HepG2 (cell line): ENCODE results near the gene EIF4A3. TPM values are rescaled to one million over a fixed set of nuclear protein-coding genes. Genes with fewer than 3 reads are reported as not detected.
A peak's percentile ranks its signal among the peaks of the same experiment; 100 is the strongest.

Experiments used
- ARHGAP35 ChIP-seq: sonication (generic); formaldehyde crosslinking; IDR thresholded peaks from 2 replicates; pipeline ENCODE4 v1.9.0; 2022; ENCODE audit warnings: mild to moderate bottlenecking, inconsistent platforms, moderate library complexity, missing genetic modification reagents, borderline replicate concordance
- ARID2 ChIP-seq: sonication (generic); formaldehyde crosslinking; IDR thresholded peaks from 2 replicates; pipeline ENCODE4 v1.8.1; 2022; ENCODE audit warnings: mild to moderate bottlenecking, missing genetic modification reagents, borderline replicate concordance
- ELF1 ChIP-seq: sonication (generic); formaldehyde crosslinking; IDR thresholded peaks from 2 replicates; pipeline ENCODE4 v1.4.0; 2020; ENCODE audit warnings: missing genetic modification reagents
- FIP1L1 ChIP-seq: fragments of 200-400 bp; formaldehyde crosslinking; IDR thresholded peaks from 2 replicates; pipeline ENCODE4 v1.6.1; 2018; ENCODE audit warnings: low read depth, mild to moderate bottlenecking, low read length, moderate library complexity, borderline replicate concordance; ENCODE audit not compliant: insufficient read depth
- FOXJ3 ChIP-seq: sonication (generic); formaldehyde crosslinking; IDR thresholded peaks from 2 replicates; pipeline ENCODE4 v1.4.0; 2020; ENCODE audit warnings: missing genetic modification reagents, mild to moderate bottlenecking, borderline replicate concordance
- KAT7 ChIP-seq: IDR thresholded peaks from 2 replicates; pipeline ENCODE4 v1.6.1; 2018; ENCODE audit warnings: borderline replicate concordance, missing compliant biosample characterization
- RBM22 ChIP-seq: fragments of 200-400 bp; formaldehyde crosslinking; optimal IDR thresholded peaks from 2 replicates; pipeline ENCODE3; 2017; ENCODE audit warnings: mild to moderate bottlenecking, low read length, moderate library complexity
- TARDBP ChIP-seq: sonication (generic); formaldehyde crosslinking; IDR thresholded peaks from 2 replicates; pipeline ENCODE4 v1.8.0; 2022; ENCODE audit warnings: mild to moderate bottlenecking, missing genetic modification reagents
- TOE1 ChIP-seq: sonication (generic); formaldehyde crosslinking; IDR thresholded peaks from 2 replicates; pipeline ENCODE4 v1.4.0; 2020; ENCODE audit warnings: mild to moderate bottlenecking, missing genetic modification reagents
- ZNF136 ChIP-seq: sonication (generic); formaldehyde crosslinking; IDR thresholded peaks from 2 replicates; pipeline ENCODE4 v1.8.1; 2022; ENCODE audit warnings: low read depth, mild to moderate bottlenecking, moderate library complexity, missing genetic modification reagents
- ZNF296 ChIP-seq: sonication (generic); formaldehyde crosslinking; conservative IDR thresholded peaks from 2 replicates; pipeline ENCODE4 v1.5.0; 2020; ENCODE audit warnings: mild to moderate bottlenecking, missing genetic modification reagents
- ZNF335 ChIP-seq: sonication (generic); formaldehyde crosslinking; IDR thresholded peaks from 2 replicates; pipeline ENCODE4 v1.4.0; 2020; ENCODE audit warnings: missing genetic modification reagents
- ZNF773 ChIP-seq: sonication (generic); formaldehyde crosslinking; IDR thresholded peaks from 2 replicates; pipeline ENCODE4 v1.4.0; 2020; ENCODE audit warnings: missing genetic modification reagents, borderline replicate concordance
- ZNF790 ChIP-seq: sonication (generic); formaldehyde crosslinking; IDR thresholded peaks from 2 replicates; pipeline ENCODE4 v1.8.0; 2022; ENCODE audit warnings: missing genetic modification reagents, mild to moderate bottlenecking, borderline replicate concordance
- ZNF879 ChIP-seq: sonication (generic); formaldehyde crosslinking; IDR thresholded peaks from 2 replicates; pipeline ENCODE4 v1.8.1; 2023; ENCODE audit warnings: missing genetic modification reagents
- polyA plus RNA-seq, 8 experiments: library from polyadenylated mRNA; depleted of rRNA in 3 of 8; stranded (reverse) in 7 of 8; unstranded in 1 of 8; fragments of >200 nt; fragmentation: Illumina TruSeq in 4 of 8; extraction: Trizol in 4 of 8; gene quantifications; 2 replicates each; pipeline versions ENCODE4 v1.2.1 to v1.2.3, GENCODE V29; 2011 to 2016; ENCODE audit warnings: low read depth in 4 of 8, missing spikeins in 1 of 8, mixed read lengths in 1 of 8; ENCODE audit not compliant: insufficient read depth in 1 of 8
- total RNA-seq, 5 experiments: library from RNA; depleted of rRNA; stranded (reverse); fragments of >200 nt; fragmentation: Illumina TruSeq; extraction: Trizol; gene quantifications; 2 replicates each; pipeline ENCODE4 v1.2.3, GENCODE V29; 2016; ENCODE audit warnings: low read depth in 1 of 5
- TF ChIP-seq, protein P1 (sequence below): sonication (generic); formaldehyde crosslinking; conservative IDR thresholded peaks from 2 replicates; pipeline ENCODE4 v1.4.0; 2020; ENCODE audit warnings: missing genetic modification reagents
- TF ChIP-seq, protein P2 (sequence below): sonication (generic); formaldehyde crosslinking; IDR thresholded peaks from 2 replicates; pipeline ENCODE4 v1.5.0; 2020; ENCODE audit warnings: mild to moderate bottlenecking, missing genetic modification reagents
- TF ChIP-seq, protein P3 (sequence below): sonication (generic); formaldehyde crosslinking; IDR thresholded peaks from 2 replicates; pipeline ENCODE4 v1.4.0; 2020; ENCODE audit warnings: missing genetic modification reagents
- TF ChIP-seq, protein P4 (sequence below): sonication (generic); formaldehyde crosslinking; IDR thresholded peaks from 2 replicates; pipeline ENCODE4 v1.4.0; 2020; ENCODE audit warnings: missing genetic modification reagents

Gene EIF4A3
- total and polyA plus RNA-seq, 2 of the 13 experiments (the other 11 are each of a cell fraction or from before 2014, with no cell fraction given), result 145 to 187 TPM

DNA sequence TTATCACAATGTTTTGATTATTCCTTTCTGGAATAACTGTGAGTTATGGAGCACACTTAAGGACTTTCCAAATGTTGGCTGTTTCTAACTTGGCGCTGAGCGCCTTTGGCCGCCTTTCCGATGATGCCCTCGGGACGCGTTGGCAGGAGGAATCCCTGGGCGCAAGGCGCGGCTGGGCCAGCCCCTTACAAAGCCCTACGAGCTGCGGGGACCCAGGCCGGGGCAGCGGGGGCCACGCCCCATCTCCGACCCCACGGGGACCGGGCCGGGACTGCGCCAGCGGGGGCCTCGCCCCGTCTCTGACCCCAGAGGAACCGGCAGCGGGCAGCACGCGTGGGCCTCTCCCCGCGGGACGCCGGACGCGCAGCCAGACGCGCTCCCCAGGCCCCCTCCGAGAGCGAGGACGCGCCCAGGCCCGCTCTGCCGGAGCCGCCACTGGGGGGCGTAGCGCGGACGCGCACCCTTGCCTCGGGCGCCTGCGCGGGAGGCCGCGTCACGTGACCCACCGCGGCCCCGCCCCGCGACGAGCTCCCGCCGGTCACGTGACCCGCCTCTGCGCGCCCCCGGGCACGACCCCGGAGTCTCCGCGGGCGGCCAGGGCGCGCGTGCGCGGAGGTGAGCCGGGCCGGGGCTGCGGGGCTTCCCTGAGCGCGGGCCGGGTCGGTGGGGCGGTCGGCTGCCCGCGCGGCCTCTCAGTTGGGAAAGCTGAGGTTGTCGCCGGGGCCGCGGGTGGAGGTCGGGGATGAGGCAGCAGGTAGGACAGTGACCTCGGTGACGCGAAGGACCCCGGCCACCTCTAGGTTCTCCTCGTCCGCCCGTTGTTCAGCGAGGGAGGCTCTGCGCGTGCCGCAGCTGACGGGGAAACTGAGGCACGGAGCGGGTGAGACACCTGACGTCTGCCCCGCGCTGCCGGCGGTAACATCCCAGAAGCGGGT lies 45.6 kb downstream of the EIF4A3 start, which contains the start of gene GAA (continued):
- peak; percentile 83; the same call in 1 of the 2 replicates for TF ChIP-seq ZNF790 (CRISPR knock-in tag)
- no peak for TF ChIP-seq RBM22
- no peak; the same call in 1 of the 2 replicates for TF ChIP-seq ZNF773
- TF ChIP-seq ELF1 (CRISPR knock-in tag), result no peak
- no peak for TF ChIP-seq KAT7 (CRISPR knock-in tag)
- TF ChIP-seq, protein P1, sequence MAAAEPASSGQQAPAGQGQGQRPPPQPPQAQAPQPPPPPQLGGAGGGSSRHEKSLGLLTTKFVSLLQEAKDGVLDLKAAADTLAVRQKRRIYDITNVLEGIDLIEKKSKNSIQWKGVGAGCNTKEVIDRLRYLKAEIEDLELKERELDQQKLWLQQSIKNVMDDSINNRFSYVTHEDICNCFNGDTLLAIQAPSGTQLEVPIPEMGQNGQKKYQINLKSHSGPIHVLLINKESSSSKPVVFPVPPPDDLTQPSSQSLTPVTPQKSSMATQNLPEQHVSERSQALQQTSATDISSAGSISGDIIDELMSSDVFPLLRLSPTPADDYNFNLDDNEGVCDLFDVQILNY (CRISPR knock-in tag), result peak; percentile 19; the same call in 1 of the 2 replicates
- peak; percentile 79; the same call in 1 of the 2 replicates for TF ChIP-seq TARDBP (CRISPR knock-in tag)
- TF ChIP-seq ZNF335, result no peak; the same call in 1 of the 2 replicates
- TF ChIP-seq FIP1L1, result no peak
- TF ChIP-seq, protein P2, sequence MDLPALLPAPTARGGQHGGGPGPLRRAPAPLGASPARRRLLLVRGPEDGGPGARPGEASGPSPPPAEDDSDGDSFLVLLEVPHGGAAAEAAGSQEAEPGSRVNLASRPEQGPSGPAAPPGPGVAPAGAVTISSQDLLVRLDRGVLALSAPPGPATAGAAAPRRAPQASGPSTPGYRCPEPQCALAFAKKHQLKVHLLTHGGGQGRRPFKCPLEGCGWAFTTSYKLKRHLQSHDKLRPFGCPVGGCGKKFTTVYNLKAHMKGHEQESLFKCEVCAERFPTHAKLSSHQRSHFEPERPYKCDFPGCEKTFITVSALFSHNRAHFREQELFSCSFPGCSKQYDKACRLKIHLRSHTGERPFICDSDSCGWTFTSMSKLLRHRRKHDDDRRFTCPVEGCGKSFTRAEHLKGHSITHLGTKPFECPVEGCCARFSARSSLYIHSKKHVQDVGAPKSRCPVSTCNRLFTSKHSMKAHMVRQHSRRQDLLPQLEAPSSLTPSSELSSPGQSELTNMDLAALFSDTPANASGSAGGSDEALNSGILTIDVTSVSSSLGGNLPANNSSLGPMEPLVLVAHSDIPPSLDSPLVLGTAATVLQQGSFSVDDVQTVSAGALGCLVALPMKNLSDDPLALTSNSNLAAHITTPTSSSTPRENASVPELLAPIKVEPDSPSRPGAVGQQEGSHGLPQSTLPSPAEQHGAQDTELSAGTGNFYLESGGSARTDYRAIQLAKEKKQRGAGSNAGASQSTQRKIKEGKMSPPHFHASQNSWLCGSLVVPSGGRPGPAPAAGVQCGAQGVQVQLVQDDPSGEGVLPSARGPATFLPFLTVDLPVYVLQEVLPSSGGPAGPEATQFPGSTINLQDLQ (CRISPR knock-in tag), result peak; percentile 52; the same call in 1 of the 2 replicates
- TF ChIP-seq ARHGAP35 (CRISPR knock-in tag), result peak; percentile 84
- no peak for TF ChIP-seq ZNF879
- TF ChIP-seq FOXJ3 (CRISPR knock-in tag), result no peak
- TF ChIP-seq, protein P3, sequence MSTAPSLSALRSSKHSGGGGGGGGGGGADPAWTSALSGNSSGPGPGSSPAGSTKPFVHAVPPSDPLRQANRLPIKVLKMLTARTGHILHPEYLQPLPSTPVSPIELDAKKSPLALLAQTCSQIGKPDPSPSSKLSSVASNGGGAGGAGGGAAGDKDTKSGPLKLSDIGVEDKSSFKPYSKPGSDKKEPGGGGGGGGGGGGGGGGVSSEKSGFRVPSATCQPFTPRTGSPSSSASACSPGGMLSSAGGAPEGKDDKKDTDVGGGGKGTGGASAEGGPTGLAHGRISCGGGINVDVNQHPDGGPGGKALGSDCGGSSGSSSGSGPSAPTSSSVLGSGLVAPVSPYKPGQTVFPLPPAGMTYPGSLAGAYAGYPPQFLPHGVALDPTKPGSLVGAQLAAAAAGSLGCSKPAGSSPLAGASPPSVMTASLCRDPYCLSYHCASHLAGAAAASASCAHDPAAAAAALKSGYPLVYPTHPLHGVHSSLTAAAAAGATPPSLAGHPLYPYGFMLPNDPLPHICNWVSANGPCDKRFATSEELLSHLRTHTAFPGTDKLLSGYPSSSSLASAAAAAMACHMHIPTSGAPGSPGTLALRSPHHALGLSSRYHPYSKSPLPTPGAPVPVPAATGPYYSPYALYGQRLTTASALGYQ (CRISPR knock-in tag), result no peak
- no peak for TF ChIP-seq ZNF296 (CRISPR knock-in tag)
- no peak for TF ChIP-seq ZNF136 (CRISPR knock-in tag)
- TF ChIP-seq, protein P4, sequence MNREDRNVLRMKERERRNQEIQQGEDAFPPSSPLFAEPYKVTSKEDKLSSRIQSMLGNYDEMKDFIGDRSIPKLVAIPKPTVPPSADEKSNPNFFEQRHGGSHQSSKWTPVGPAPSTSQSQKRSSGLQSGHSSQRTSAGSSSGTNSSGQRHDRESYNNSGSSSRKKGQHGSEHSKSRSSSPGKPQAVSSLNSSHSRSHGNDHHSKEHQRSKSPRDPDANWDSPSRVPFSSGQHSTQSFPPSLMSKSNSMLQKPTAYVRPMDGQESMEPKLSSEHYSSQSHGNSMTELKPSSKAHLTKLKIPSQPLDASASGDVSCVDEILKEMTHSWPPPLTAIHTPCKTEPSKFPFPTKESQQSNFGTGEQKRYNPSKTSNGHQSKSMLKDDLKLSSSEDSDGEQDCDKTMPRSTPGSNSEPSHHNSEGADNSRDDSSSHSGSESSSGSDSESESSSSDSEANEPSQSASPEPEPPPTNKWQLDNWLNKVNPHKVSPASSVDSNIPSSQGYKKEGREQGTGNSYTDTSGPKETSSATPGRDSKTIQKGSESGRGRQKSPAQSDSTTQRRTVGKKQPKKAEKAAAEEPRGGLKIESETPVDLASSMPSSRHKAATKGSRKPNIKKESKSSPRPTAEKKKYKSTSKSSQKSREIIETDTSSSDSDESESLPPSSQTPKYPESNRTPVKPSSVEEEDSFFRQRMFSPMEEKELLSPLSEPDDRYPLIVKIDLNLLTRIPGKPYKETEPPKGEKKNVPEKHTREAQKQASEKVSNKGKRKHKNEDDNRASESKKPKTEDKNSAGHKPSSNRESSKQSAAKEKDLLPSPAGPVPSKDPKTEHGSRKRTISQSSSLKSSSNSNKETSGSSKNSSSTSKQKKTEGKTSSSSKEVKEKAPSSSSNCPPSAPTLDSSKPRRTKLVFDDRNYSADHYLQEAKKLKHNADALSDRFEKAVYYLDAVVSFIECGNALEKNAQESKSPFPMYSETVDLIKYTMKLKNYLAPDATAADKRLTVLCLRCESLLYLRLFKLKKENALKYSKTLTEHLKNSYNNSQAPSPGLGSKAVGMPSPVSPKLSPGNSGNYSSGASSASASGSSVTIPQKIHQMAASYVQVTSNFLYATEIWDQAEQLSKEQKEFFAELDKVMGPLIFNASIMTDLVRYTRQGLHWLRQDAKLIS (CRISPR knock-in tag), result no peak
- peak; percentile 33; the same call in 1 of the 2 replicates for TF ChIP-seq TOE1 (CRISPR knock-in tag)
- peak; percentile 55; the same call in 1 of the 2 replicates for TF ChIP-seq ARID2 (CRISPR knock-in tag)
